ENCODE measurements around the gene CTAG2.

The CTAG2 gene

GRCh38 chrX:154661170-154661569, 7.8 kb upstream of the CTAG2 start:
- ChIA-PET CTCF (no interaction called here), POLR2A (no interaction called here)
- DNase-seq (ENCODE audit: extremely low spot score) = no peak
- no peak for TF ChIP-seq ZNF384 (IDR thresholded peaks at IDR 0.05)
- no peak for TF ChIP-seq LEF1 (IDR thresholded peaks at IDR 0.05; ENCODE audit: borderline replicate concordance)
- no peak for TF ChIP-seq CTBP1 (IDR thresholded peaks at IDR 0.05; ENCODE audit: borderline replicate concordance)
- TF ChIP-seq FOXK2 (IDR thresholded peaks at IDR 0.05) = no peak
- no peak for TF ChIP-seq FOXM1 (IDR thresholded peaks at IDR 0.05; ENCODE audit: borderline replicate concordance)
- TF ChIP-seq BHLHE40 (IDR thresholded peaks at IDR 0.05; ENCODE audit: borderline replicate concordance) = no peak
- TF ChIP-seq ELF4 (IDR thresholded peaks at IDR 0.05) = no peak
- no peak for TF ChIP-seq SUZ12 (IDR thresholded peaks at IDR 0.05)
- TF ChIP-seq FOXA1 (IDR thresholded peaks at IDR 0.05) = no peak
- TF ChIP-seq PKNOX1 (IDR thresholded peaks at IDR 0.05) = no peak
- TF ChIP-seq TARDBP (IDR thresholded peaks at IDR 0.05) = no peak

DNA sequence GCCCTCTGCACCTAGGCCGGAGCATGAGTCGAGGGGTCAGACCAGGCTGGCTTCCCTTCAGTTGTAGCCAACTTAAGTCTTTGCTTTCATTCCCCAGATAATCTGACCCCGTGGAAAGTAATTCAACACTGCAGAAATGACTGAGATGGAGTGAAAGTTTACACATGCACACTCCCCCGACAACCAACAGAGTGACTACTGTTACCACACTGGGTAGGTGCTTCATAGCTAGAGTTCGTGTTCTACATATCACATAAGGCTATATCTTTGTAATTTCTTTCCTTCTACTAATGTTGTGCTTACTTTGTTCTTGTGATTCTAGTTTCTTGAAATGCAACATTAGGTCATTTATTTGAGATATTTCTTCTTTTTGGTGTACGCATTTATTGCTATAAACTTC, 7.2 kb upstream of the CTAG2 start:
- CTCF ChIA-PET = no interaction called here
- TF ChIP-seq FOXM1 (IDR thresholded peaks at IDR 0.05; ENCODE audit: borderline replicate concordance) (no peak), HDGF (IDR thresholded peaks at IDR 0.05; ENCODE audit: borderline replicate concordance) (no peak), TARDBP (IDR thresholded peaks at IDR 0.05) (no peak), BHLHE40 (IDR thresholded peaks at IDR 0.05; ENCODE audit: borderline replicate concordance) (no peak), FOXA1 (IDR thresholded peaks at IDR 0.05) (no peak), LEF1 (IDR thresholded peaks at IDR 0.05; ENCODE audit: borderline replicate concordance) (no peak), CTBP1 (IDR thresholded peaks at IDR 0.05; ENCODE audit: borderline replicate concordance) (no peak), NFRKB (IDR thresholded peaks at IDR 0.05) (no peak), SUZ12 (IDR thresholded peaks at IDR 0.05) (no peak), ZNF384 (IDR thresholded peaks at IDR 0.05) (no peak), FOXK2 (IDR thresholded peaks at IDR 0.05) (no peak), L3MBTL2 (conservative IDR thresholded peaks at IDR 0.05) (no peak), ARNT (IDR thresholded peaks at IDR 0.05) (no peak), SP1 (IDR thresholded peaks at IDR 0.05) (no peak), PKNOX1 (IDR thresholded peaks at IDR 0.05) (no peak), ELF4 (IDR thresholded peaks at IDR 0.05) (no peak)
- POLR2A ChIA-PET = no interaction called here
- no peak for DNase-seq (ENCODE audit: extremely low spot score)

DNA sequence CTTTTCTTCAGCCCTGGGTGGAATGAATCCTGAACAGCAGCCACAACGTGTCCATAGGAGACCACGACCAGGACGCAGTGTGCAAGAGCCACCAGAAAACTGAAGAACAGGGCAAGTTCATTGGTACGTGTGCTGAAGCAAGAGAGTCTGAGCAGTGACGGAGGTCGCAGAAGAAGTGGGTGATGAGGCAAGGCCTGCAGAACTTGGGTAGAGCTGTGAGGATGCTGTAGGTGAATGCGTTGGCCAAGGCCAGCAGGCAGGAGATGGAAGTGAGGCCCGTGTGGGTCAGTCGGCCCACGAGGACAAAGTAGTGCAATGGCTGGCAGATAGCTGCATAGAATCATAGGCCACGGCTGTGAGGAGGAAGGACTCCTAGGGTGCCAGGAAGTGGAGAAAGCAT, 5.6 kb upstream of the CTAG2 start:
- TF ChIP-seq LEF1 (IDR thresholded peaks at IDR 0.05; ENCODE audit: borderline replicate concordance) = no peak
- TF ChIP-seq L3MBTL2 (conservative IDR thresholded peaks at IDR 0.05) = no peak
- no peak for TF ChIP-seq ARNT (IDR thresholded peaks at IDR 0.05)
- TF ChIP-seq SP1 (IDR thresholded peaks at IDR 0.05) = no peak
- no peak for TF ChIP-seq FOXM1 (IDR thresholded peaks at IDR 0.05; ENCODE audit: borderline replicate concordance)
- TF ChIP-seq FOXA1 (IDR thresholded peaks at IDR 0.05) = no peak
- TF ChIP-seq ELF4 (IDR thresholded peaks at IDR 0.05) = no peak
- TF ChIP-seq HDGF (IDR thresholded peaks at IDR 0.05; ENCODE audit: borderline replicate concordance) = no peak
- TF ChIP-seq PKNOX1 (IDR thresholded peaks at IDR 0.05) = no peak
- TF ChIP-seq CTBP1 (IDR thresholded peaks at IDR 0.05; ENCODE audit: borderline replicate concordance) = no peak
- no peak for TF ChIP-seq BHLHE40 (IDR thresholded peaks at IDR 0.05; ENCODE audit: borderline replicate concordance)
- TF ChIP-seq NFRKB (IDR thresholded peaks at IDR 0.05) = no peak
- TF ChIP-seq SUZ12 (IDR thresholded peaks at IDR 0.05) = no peak
- no peak for TF ChIP-seq FOXK2 (IDR thresholded peaks at IDR 0.05)
- no peak for TF ChIP-seq ZNF384 (IDR thresholded peaks at IDR 0.05)
- ChIA-PET POLR2A (no interaction called here), CTCF (no interaction called here)

GRCh38 chrX:154658187-154658586, 4.8 kb upstream of the CTAG2 start:
- TF ChIP-seq FOXM1 (IDR thresholded peaks at IDR 0.05; ENCODE audit: borderline replicate concordance) (no peak), HDGF (IDR thresholded peaks at IDR 0.05; ENCODE audit: borderline replicate concordance) (no peak), LEF1 (IDR thresholded peaks at IDR 0.05; ENCODE audit: borderline replicate concordance) (no peak), ARNT (IDR thresholded peaks at IDR 0.05) (no peak), BHLHE40 (IDR thresholded peaks at IDR 0.05; ENCODE audit: borderline replicate concordance) (no peak), CTBP1 (IDR thresholded peaks at IDR 0.05; ENCODE audit: borderline replicate concordance) (no peak)

More for the DNA sequence above, 5.6 kb upstream of the CTAG2 start:
- no peak for DNase-seq (ENCODE audit: extremely low spot score)

GRCh38 chrX:154657226-154657805, 3.9 kb upstream of the CTAG2 start:
- TF ChIP-seq HDGF (IDR thresholded peaks at IDR 0.05; ENCODE audit: borderline replicate concordance) = no peak
- no peak for TF ChIP-seq ELF4 (IDR thresholded peaks at IDR 0.05)
- no peak for TF ChIP-seq FOXM1 (IDR thresholded peaks at IDR 0.05; ENCODE audit: borderline replicate concordance)
- TF ChIP-seq CTBP1 (IDR thresholded peaks at IDR 0.05; ENCODE audit: borderline replicate concordance) = no peak
- no peak for TF ChIP-seq ZNF384 (IDR thresholded peaks at IDR 0.05)
- no peak for TF ChIP-seq ARNT (IDR thresholded peaks at IDR 0.05)
- no peak for TF ChIP-seq FOXK2 (IDR thresholded peaks at IDR 0.05)
- TF ChIP-seq SP1 (IDR thresholded peaks at IDR 0.05) = no peak
- no peak for TF ChIP-seq L3MBTL2 (conservative IDR thresholded peaks at IDR 0.05)
- no peak for DNase-seq (ENCODE audit: extremely low spot score)
- CTCF ChIA-PET = interaction anchor here (0.7 kb wide), 1 partner anchor 1734 kb away, joined by 6 read pairs; no protein-coding TSS in a partner anchor
- POLR2A ChIA-PET = no interaction called here

More at GRCh38 chrX:154658187-154658586, 4.8 kb upstream of the CTAG2 start:
- POLR2A ChIA-PET = no interaction called here
- DNase-seq (ENCODE audit: extremely low spot score) = no peak
- CTCF ChIA-PET = no interaction called here

DNA sequence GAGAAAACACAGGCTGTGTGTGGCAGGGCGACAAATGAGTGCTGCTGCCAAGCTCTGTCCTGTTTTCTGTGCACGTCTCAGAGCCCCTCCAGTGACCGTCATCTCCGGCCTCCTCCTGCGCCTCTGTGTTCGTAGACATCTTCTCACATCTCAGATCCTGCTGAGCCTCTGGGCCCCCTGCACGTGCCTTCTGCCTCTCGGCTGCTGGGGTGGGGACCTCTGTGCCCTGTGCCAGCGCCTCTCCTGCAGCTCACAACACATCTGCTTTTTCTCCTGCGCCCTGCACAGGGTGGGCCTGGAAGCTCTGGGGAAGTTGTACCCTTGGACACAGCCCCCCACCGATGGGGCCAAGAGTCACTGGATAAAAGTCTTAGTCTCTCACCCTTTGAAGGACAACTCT, 2.4 kb upstream of the CTAG2 start:
- CTCF ChIA-PET = no interaction called here
- TF ChIP-seq SUZ12 (IDR thresholded peaks at IDR 0.05) = no peak
- no peak for TF ChIP-seq ZNF384 (IDR thresholded peaks at IDR 0.05)
- no peak for TF ChIP-seq CTBP1 (IDR thresholded peaks at IDR 0.05; ENCODE audit: borderline replicate concordance)
- TF ChIP-seq PKNOX1 (IDR thresholded peaks at IDR 0.05) = no peak
- no peak for TF ChIP-seq TARDBP (IDR thresholded peaks at IDR 0.05)
- no peak for TF ChIP-seq FOXA1 (IDR thresholded peaks at IDR 0.05)
- no peak for TF ChIP-seq FOXK2 (IDR thresholded peaks at IDR 0.05)
- no peak for TF ChIP-seq NFRKB (IDR thresholded peaks at IDR 0.05)
- no peak for TF ChIP-seq FOXM1 (IDR thresholded peaks at IDR 0.05; ENCODE audit: borderline replicate concordance)
- TF ChIP-seq HDGF (IDR thresholded peaks at IDR 0.05; ENCODE audit: borderline replicate concordance) = no peak
- TF ChIP-seq ARNT (IDR thresholded peaks at IDR 0.05) = no peak
- no peak for TF ChIP-seq BHLHE40 (IDR thresholded peaks at IDR 0.05; ENCODE audit: borderline replicate concordance)
- TF ChIP-seq ELF4 (IDR thresholded peaks at IDR 0.05) = no peak
- TF ChIP-seq LEF1 (IDR thresholded peaks at IDR 0.05; ENCODE audit: borderline replicate concordance) = no peak
- TF ChIP-seq L3MBTL2 (conservative IDR thresholded peaks at IDR 0.05) = no peak
- TF ChIP-seq SP1 (IDR thresholded peaks at IDR 0.05) = no peak
- POLR2A ChIA-PET = no interaction called here
- DNase-seq (ENCODE audit: extremely low spot score) = no peak
